Astrocyte (in vitro differentiated cells and primary cell): ENCODE data around the gene HBG2. TPM values are rescaled to one million over a fixed set of nuclear protein-coding genes. Genes with fewer than 3 reads are reported as not detected.
A peak's percentile ranks its signal among the peaks of the same experiment; 100 is the strongest.

Experiments
- DNase-seq: peaks from one replicate; pipeline ENCODE4 v3.0.0-alpha.2; 2010; ENCODE audit warnings: low read depth
- FAIRE-seq: peaks from 2 replicates; lab custom pipeline; 2011; peaks lifted over from hg19 to GRCh38; lab: Jason Lieb, UNC
- H2AFZ ChIP-seq: 2 replicates; pipeline ENCODE4 v1.6.0; 2012; ENCODE audit warnings: low read depth, low read length, inconsistent platforms
- H3K27ac ChIP-seq: 2 replicates; pipeline ENCODE4 v1.5.1; 2011; ENCODE audit warnings: low read depth, low read length, inconsistent platforms
- H3K27me3 ChIP-seq: 2 replicates; pipeline ENCODE4 v1.6.0; 2011; ENCODE audit warnings: low read length, inconsistent platforms; ENCODE audit not compliant: insufficient read depth
- H3K36me3 ChIP-seq: 2 replicates; pipeline ENCODE4 v1.5.1; 2011; ENCODE audit warnings: low read length, inconsistent platforms; ENCODE audit not compliant: insufficient read depth
- H3K4me1 ChIP-seq: 2 replicates; pipeline ENCODE4 v1.5.1; 2011; ENCODE audit warnings: low read length, inconsistent platforms; ENCODE audit not compliant: insufficient read depth
- H3K4me2 ChIP-seq: 2 replicates; pipeline ENCODE4 v1.6.0; 2012; ENCODE audit warnings: low read length, inconsistent platforms
- H3K4me3 ChIP-seq: 2 replicates; pipeline ENCODE4 v1.5.1; 2011; ENCODE audit warnings: low read depth, mild to moderate bottlenecking, low read length, inconsistent platforms; ENCODE audit not compliant: insufficient read depth
- H3K79me2 ChIP-seq: 2 replicates; pipeline ENCODE4 v1.6.0; 2012; ENCODE audit warnings: mild to moderate bottlenecking, low read length, inconsistent platforms; ENCODE audit not compliant: insufficient read depth
- H3K9ac ChIP-seq: 2 replicates; pipeline ENCODE4 v1.6.0; 2012; ENCODE audit warnings: mild to moderate bottlenecking, low read length, inconsistent platforms
- H3K9me3 ChIP-seq: 2 replicates; pipeline ENCODE4 v1.5.1; 2012; ENCODE audit warnings: low read depth, mild to moderate bottlenecking, low read length, inconsistent platforms; ENCODE audit not compliant: insufficient read depth
- H4K20me1 ChIP-seq: 2 replicates; pipeline ENCODE4 v1.6.0; 2012; ENCODE audit warnings: low read length, inconsistent platforms; ENCODE audit not compliant: insufficient read depth
- H3K27ac Mint-ChIP-seq: one replicate; pipeline ENCODE4 v1.8.0; 2021; ENCODE audit warnings: mild to moderate bottlenecking, mixed read lengths; ENCODE audit not compliant: unreplicated experiment
- H3K27me3 Mint-ChIP-seq: one replicate; pipeline ENCODE4 v1.8.0; 2021; ENCODE audit warnings: low read depth, mixed read lengths; ENCODE audit not compliant: unreplicated experiment
- H3K36me3 Mint-ChIP-seq: one replicate; pipeline ENCODE4 v1.8.0; 2021; ENCODE audit warnings: low read depth, mixed read lengths; ENCODE audit not compliant: unreplicated experiment
- H3K4me1 Mint-ChIP-seq: one replicate; pipeline ENCODE4 v1.8.0; 2021; ENCODE audit warnings: low read depth, mixed read lengths; ENCODE audit not compliant: unreplicated experiment
- H3K4me3 Mint-ChIP-seq: one replicate; pipeline ENCODE4 v1.8.0; 2021; ENCODE audit warnings: mild to moderate bottlenecking, moderate library complexity, mixed read lengths; ENCODE audit not compliant: unreplicated experiment
- H3K9me3 Mint-ChIP-seq: one replicate; pipeline ENCODE4 v1.8.0; 2021; ENCODE audit warnings: mild to moderate bottlenecking, mixed read lengths; ENCODE audit not compliant: unreplicated experiment
- EZH2 ChIP-seq: IDR thresholded peaks from 2 replicates; pipeline ENCODE4 v1.6.1; 2012; ENCODE audit warnings: mild to moderate bottlenecking, low read length, inconsistent platforms; ENCODE audit not compliant: insufficient read depth
- total RNA-seq: library from RNA; stranded (reverse); gene quantifications from 2 replicates; pipeline ENCODE4 v1.2.1, GENCODE V29; 2021
- TF ChIP-seq, protein P1 (sequence below): IDR thresholded peaks from 2 replicates; pipeline ENCODE4 v1.5.1; 2011; ENCODE audit warnings: low read depth, mild to moderate bottlenecking, inconsistent platforms, low read length, moderate library complexity; ENCODE audit not compliant: insufficient read depth

Gene HBG2
- total RNA-seq, 1 donor from 2014 or later: not detected

DNA sequence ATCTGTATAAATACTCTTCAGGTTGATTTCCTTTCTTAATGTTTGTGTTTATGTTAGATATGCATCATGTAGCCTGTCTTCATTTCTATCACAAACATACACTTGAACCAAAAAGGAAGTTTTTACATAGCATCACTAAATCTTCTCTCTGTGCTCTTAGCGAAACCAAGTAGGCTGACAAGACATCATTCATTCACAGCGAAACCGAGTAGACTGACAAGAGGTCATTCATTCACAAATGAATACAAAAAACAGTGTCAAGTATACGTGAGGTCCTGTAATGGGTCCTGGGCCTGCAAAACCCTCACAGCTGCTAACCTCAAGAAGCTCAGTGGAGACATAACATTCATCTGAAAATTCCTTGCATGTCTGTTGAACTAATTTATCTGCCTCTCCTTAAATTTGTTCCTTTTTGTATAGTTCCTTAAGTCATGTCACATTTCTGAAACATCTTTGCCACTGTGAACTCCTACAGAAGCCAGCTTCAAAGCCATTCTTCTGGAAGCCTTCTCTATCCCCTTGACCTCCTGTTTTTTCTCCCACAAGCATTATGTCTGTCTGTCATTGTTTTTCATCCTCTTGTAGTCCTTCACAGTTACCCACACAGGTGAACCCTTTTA, 25.0 kb upstream of the HBG2 start:
- H3K36me3 Mint-ChIP-seq: no peaks in the 10 kb centered on the region
- FAIRE-seq (peak; percentile 37), DNase-seq (no peak)
- no peaks in the 10 kb centered on the region for H3K9me3 ChIP-seq
- H3K4me3 Mint-ChIP-seq: no peak overlapping the region
- H3K27ac ChIP-seq: peak overlapping the region; percentile 30
- peaks cover 17% of the 10 kb centered on the region for H3K4me1 Mint-ChIP-seq
- no peaks in the 10 kb centered on the region for H4K20me1 ChIP-seq
- no peaks in the 10 kb centered on the region for H3K79me2 ChIP-seq
- H3K36me3 ChIP-seq: no peaks in the 10 kb centered on the region
- H3K4me3 ChIP-seq: no peak overlapping the region
- TF ChIP-seq EZH2: no peak
- H3K27me3 ChIP-seq: no peaks in the 10 kb centered on the region
- H3K27me3 Mint-ChIP-seq: no peaks in the 10 kb centered on the region
- H3K4me1 ChIP-seq: peaks cover 8% of the 10 kb centered on the region
- H2AFZ ChIP-seq: no peak overlapping the region
- H3K9ac ChIP-seq: no peak overlapping the region
- H3K27ac Mint-ChIP-seq: peak overlapping the region; percentile 70
- no peak overlapping the region for H3K4me2 ChIP-seq
- no peaks in the 10 kb centered on the region for H3K9me3 Mint-ChIP-seq

DNA sequence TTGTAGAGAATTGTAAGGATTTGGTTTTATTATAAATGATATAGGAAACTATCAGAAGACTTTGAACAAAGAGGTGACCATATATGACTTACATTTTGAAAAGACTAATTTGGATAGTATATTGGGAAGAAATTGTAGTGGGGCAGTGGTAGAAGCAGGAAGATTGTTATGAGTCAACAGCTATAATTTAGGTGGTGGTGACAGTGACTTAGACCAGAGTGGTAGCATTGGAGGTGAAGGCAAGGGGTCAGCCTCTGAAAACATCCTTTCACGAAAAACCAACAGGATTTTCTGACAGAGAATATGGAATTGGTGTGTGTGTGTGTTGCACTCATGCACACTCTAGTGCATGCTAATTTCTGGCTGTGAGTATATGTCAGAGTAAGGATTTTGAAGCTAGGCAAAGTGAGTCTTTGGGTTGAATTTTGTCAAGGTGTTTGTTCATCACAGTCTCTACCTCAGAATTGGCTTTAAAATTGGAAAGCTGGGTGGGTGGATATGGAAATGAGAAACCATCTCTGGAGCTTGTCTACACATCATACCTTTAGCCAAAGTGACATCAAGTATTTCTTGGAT, 23.3 kb upstream of the HBG2 start:
- Histone ChIP-seq H3K9me3 (no peaks in the 10 kb centered on the region), H4K20me1 (no peaks in the 10 kb centered on the region), H3K4me2 (no peak overlapping the region), H3K9ac (no peak overlapping the region), H2AFZ (no peak overlapping the region), H3K27me3 (no peaks in the 10 kb centered on the region), H3K36me3 (no peaks in the 10 kb centered on the region), H3K27ac (no peak overlapping the region), H3K4me3 (no peak overlapping the region), H3K79me2 (no peaks in the 10 kb centered on the region), H3K4me1 (peaks cover 8% of the 10 kb centered on the region)
- no peak for FAIRE-seq
- H3K4me3 Mint-ChIP-seq: no peak overlapping the region
- H3K27ac Mint-ChIP-seq: no peak overlapping the region
- H3K4me1 Mint-ChIP-seq: peaks cover 22% of the 10 kb centered on the region
- no peaks in the 10 kb centered on the region for H3K9me3 Mint-ChIP-seq
- no peak for DNase-seq
- H3K36me3 Mint-ChIP-seq: no peaks in the 10 kb centered on the region
- H3K27me3 Mint-ChIP-seq: no peaks in the 10 kb centered on the region
- TF ChIP-seq, protein P1, sequence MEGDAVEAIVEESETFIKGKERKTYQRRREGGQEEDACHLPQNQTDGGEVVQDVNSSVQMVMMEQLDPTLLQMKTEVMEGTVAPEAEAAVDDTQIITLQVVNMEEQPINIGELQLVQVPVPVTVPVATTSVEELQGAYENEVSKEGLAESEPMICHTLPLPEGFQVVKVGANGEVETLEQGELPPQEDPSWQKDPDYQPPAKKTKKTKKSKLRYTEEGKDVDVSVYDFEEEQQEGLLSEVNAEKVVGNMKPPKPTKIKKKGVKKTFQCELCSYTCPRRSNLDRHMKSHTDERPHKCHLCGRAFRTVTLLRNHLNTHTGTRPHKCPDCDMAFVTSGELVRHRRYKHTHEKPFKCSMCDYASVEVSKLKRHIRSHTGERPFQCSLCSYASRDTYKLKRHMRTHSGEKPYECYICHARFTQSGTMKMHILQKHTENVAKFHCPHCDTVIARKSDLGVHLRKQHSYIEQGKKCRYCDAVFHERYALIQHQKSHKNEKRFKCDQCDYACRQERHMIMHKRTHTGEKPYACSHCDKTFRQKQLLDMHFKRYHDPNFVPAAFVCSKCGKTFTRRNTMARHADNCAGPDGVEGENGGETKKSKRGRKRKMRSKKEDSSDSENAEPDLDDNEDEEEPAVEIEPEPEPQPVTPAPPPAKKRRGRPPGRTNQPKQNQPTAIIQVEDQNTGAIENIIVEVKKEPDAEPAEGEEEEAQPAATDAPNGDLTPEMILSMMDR: no peak
- no peak for TF ChIP-seq EZH2

DNA sequence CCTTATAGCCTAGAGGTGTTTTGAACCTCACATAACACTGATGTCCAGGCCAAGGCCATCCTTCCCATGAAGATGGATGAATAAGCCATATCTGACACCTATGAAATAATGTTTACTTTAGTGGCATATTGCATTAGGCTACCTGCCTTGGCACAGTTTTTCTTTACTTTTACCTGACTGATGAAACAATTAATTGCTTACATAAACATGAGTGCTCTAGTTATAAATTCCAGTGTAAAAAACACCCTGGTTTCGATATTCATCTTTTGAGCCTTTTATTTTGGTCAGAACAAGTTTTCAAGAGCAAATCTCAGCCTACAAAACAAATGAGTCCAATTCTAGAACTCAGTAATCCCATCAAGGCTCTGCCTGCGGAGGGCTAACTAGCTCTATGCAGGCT, 22.1 kb upstream of the HBG2 start:
- no peaks in the 10 kb centered on the region for H3K36me3 Mint-ChIP-seq
- Histone ChIP-seq H3K79me2 (no peaks in the 10 kb centered on the region), H3K27ac (no peak overlapping the region), H3K36me3 (no peaks in the 10 kb centered on the region), H3K27me3 (no peaks in the 10 kb centered on the region), H3K9me3 (no peaks in the 10 kb centered on the region), H3K4me3 (no peak overlapping the region), H2AFZ (no peak overlapping the region), H3K9ac (no peak overlapping the region), H4K20me1 (no peaks in the 10 kb centered on the region), H3K4me2 (no peak overlapping the region), H3K4me1 (peaks cover 8% of the 10 kb centered on the region)
- peaks cover 22% of the 10 kb centered on the region for H3K4me1 Mint-ChIP-seq
- FAIRE-seq (no peak), DNase-seq (no peak)
- no peak overlapping the region for H3K27ac Mint-ChIP-seq
- H3K9me3 Mint-ChIP-seq: no peaks in the 10 kb centered on the region
- TF ChIP-seq, protein P1: no peak
- TF ChIP-seq EZH2: no peak
- H3K27me3 Mint-ChIP-seq: no peaks in the 10 kb centered on the region
- H3K4me3 Mint-ChIP-seq: no peak overlapping the region
